IMR-90 (cell line): ENCODE results near the gene CUBN. TPM values are rescaled to one million over a fixed set of nuclear protein-coding genes. Genes with fewer than 3 reads are reported as not detected.

Experiments
- ATAC-seq: fragments of 200-7000 bp; cut with Tn5 transposase; 2 replicates; pipeline ENCODE4 v1.9.1; 2020; ENCODE audit warnings: low read depth, mild to moderate bottlenecking, moderate library complexity
- BruUV-seq: library from RNA; stranded (reverse); fragments of 400-500 nt; replicated peaks from 2 replicates; lab custom pipeline; 2021; lab: Mats Ljungman, UMichigan
- CTCF ChIA-PET: fragments of 300-600 bp; formaldehyde crosslinking; extraction: SDS; loops from one replicate; lab custom pipeline; 2021; ENCODE audit warnings: antibody characterized with exemption; lab: Yijun Ruan, JAX
- POLR2A ChIA-PET: fragments of 300-600 bp; sonication (Branson Sonifier 250); formaldehyde crosslinking; loops from one replicate; lab custom pipeline; 2022; ENCODE audit warnings: antibody characterized with exemption; ENCODE audit not compliant: unreplicated experiment; lab: Charles Lee
- DNase-seq: peaks from one replicate; pipeline ENCODE4 v3.0.0; 2013
- H2AFZ ChIP-seq: replicated peaks from 2 replicates; pipeline ENCODE3; 2013; ENCODE audit warnings: low read length, mild to moderate bottlenecking; ENCODE audit not compliant: poor library complexity
- H2AK5ac ChIP-seq: 2 replicates; pipeline ENCODE4 v1.6.1; 2013; ENCODE audit warnings: low read depth, low read length, inconsistent platforms
- H2AK9ac ChIP-seq: replicated peaks from 2 replicates; pipeline ENCODE3; 2013; ENCODE audit warnings: mild to moderate bottlenecking, low read depth, low read length, moderate library complexity; ENCODE audit not compliant: poor library complexity
- H2BK120ac ChIP-seq: 2 replicates; pipeline ENCODE4 v1.6.1; 2013; ENCODE audit warnings: low read depth, low read length, inconsistent platforms
- H2BK15ac ChIP-seq: 3 replicates; pipeline ENCODE4 v1.6.1; 2013; ENCODE audit warnings: low read depth, low read length, inconsistent platforms
- H2BK20ac ChIP-seq: 2 replicates; pipeline ENCODE4 v1.6.1; 2013; ENCODE audit warnings: low read depth, mild to moderate bottlenecking, inconsistent platforms, low read length, moderate library complexity
- H2BK5ac ChIP-seq: 2 replicates; pipeline ENCODE4 v1.6.1; 2013; ENCODE audit warnings: mild to moderate bottlenecking, low read depth, low read length, inconsistent platforms; ENCODE audit not compliant: poor library complexity, severe bottlenecking
- H3K14ac ChIP-seq: replicated peaks from 2 replicates; pipeline ENCODE4 v1.6.1; 2013; ENCODE audit warnings: low read depth, low read length, inconsistent platforms
- H3K18ac ChIP-seq: 2 replicates; pipeline ENCODE4 v1.6.1; 2013; ENCODE audit warnings: low read depth, low read length, control low read depth
- H3K23ac ChIP-seq: 2 replicates; pipeline ENCODE4 v1.6.1; 2013; ENCODE audit warnings: low read depth, low read length, inconsistent platforms
- H3K27ac ChIP-seq: 2 replicates; pipeline ENCODE4 v1.5.1; 2013; ENCODE audit warnings: mild to moderate bottlenecking, control low read depth, low read length; ENCODE audit not compliant: insufficient read depth
- H3K27me3 ChIP-seq: 2 replicates; pipeline ENCODE4 v1.6.1; 2013; ENCODE audit warnings: low read length; ENCODE audit not compliant: control insufficient read depth, insufficient read depth
- H3K36me3 ChIP-seq: 2 replicates; pipeline ENCODE4 v1.6.1; 2013; ENCODE audit warnings: low read length, mixed read lengths; ENCODE audit not compliant: control insufficient read depth, insufficient read depth
- H3K4ac ChIP-seq: 2 replicates; pipeline ENCODE4 v1.6.1; 2013; ENCODE audit warnings: low read depth, low read length, inconsistent platforms
- H3K4me1 ChIP-seq: 2 replicates; pipeline ENCODE4 v1.6.1; 2013; ENCODE audit warnings: low read length, mixed read lengths; ENCODE audit not compliant: control insufficient read depth, insufficient read depth
- H3K4me2 ChIP-seq: 2 replicates; pipeline ENCODE4 v1.6.1; 2013; ENCODE audit warnings: low read depth, mild to moderate bottlenecking, control low read depth, low read length, moderate library complexity
- H3K4me3 ChIP-seq: 2 replicates; pipeline ENCODE4 v1.5.1; 2013; ENCODE audit warnings: low read depth, mild to moderate bottlenecking, control low read depth, low read length, moderate library complexity; ENCODE audit not compliant: insufficient read depth
- H3K56ac ChIP-seq: 2 replicates; pipeline ENCODE4 v1.6.1; 2013; ENCODE audit warnings: low read length, inconsistent platforms; ENCODE audit not compliant: insufficient read depth; ENCODE audit errors: extremely low read depth
- H3K79me1 ChIP-seq, 2 experiments: 2 replicates each; pipeline ENCODE4 v1.6.1; 2013; ENCODE audit warnings: low read length in 2 of 2, inconsistent platforms in 1 of 2, low read depth in 1 of 2
- H3K9ac ChIP-seq: 2 replicates; pipeline ENCODE4 v1.6.1; 2013; ENCODE audit warnings: low read depth, low read length, control low read depth
- H3K9me1 ChIP-seq: 2 replicates; pipeline ENCODE4 v1.6.1; 2013; ENCODE audit warnings: low read length, inconsistent platforms; ENCODE audit not compliant: insufficient read depth
- H3K9me3 ChIP-seq: 2 replicates; pipeline ENCODE4 v1.6.1; 2013; ENCODE audit warnings: low read length; ENCODE audit not compliant: control insufficient read depth, insufficient read depth
- H4K20me1 ChIP-seq: 2 replicates; pipeline ENCODE4 v1.6.1; 2013; ENCODE audit warnings: low read length, inconsistent platforms; ENCODE audit not compliant: insufficient read depth
- H4K5ac ChIP-seq: 2 replicates; pipeline ENCODE4 v1.6.1; 2013; ENCODE audit warnings: mild to moderate bottlenecking, low read depth, low read length, control low read depth
- H4K8ac ChIP-seq, 2 experiments: 2 replicates each; pipeline ENCODE4 v1.6.1; 2013; ENCODE audit warnings: low read depth in 2 of 2, low read length in 2 of 2, control low read depth in 1 of 2, inconsistent platforms in 1 of 2
- H4K91ac ChIP-seq: 2 replicates; pipeline ENCODE4 v1.6.1; 2013; ENCODE audit warnings: low read depth, low read length, inconsistent platforms; ENCODE audit not compliant: insufficient read depth
- BHLHE40 ChIP-seq: fragments of 150-350 bp; IDR thresholded peaks from 2 replicates; pipeline ENCODE4 v1.6.1; 2016; ENCODE audit warnings: mild to moderate bottlenecking, low read depth, low read length
- CEBPB ChIP-seq: IDR thresholded peaks from 2 replicates; pipeline ENCODE4 v1.6.1; 2012; ENCODE audit warnings: low read depth, low read length, improper control_type of control experiment
- CHD1 ChIP-seq: IDR thresholded peaks from 2 replicates; pipeline ENCODE4 v1.6.1; 2012; ENCODE audit warnings: low read depth, low read length, improper control_type of control experiment
- CTCF ChIP-seq: conservative IDR thresholded peaks from 2 replicates; pipeline ENCODE4 v1.5.1; 2012; ENCODE audit warnings: mild to moderate bottlenecking, low read depth, low read length, improper control_type of control experiment
- ELK1 ChIP-seq: fragments of 150-350 bp; IDR thresholded peaks from 2 replicates; pipeline ENCODE4 v1.6.1; 2016; ENCODE audit warnings: low read depth, mild to moderate bottlenecking, low read length, moderate library complexity, borderline replicate concordance
- FOS ChIP-seq: fragments of 150-350 bp; IDR thresholded peaks from 2 replicates; pipeline ENCODE4 v1.6.1; 2016; ENCODE audit warnings: low read depth, low read length
- MAFK ChIP-seq: IDR thresholded peaks from 2 replicates; pipeline ENCODE4 v1.6.1; 2012; ENCODE audit warnings: low read depth, low read length, improper control_type of control experiment
- MAZ ChIP-seq: IDR thresholded peaks from 2 replicates; pipeline ENCODE4 v1.6.1; 2012; ENCODE audit warnings: low read depth, mild to moderate bottlenecking, low read length, improper control_type of control experiment, moderate library complexity, borderline replicate concordance
- MXI1 ChIP-seq: IDR thresholded peaks from 2 replicates; pipeline ENCODE4 v1.6.1; 2012; ENCODE audit warnings: low read depth, mild to moderate bottlenecking, low read length, moderate library complexity, borderline replicate concordance
- NFE2L2 ChIP-seq: fragments of 150-350 bp; IDR thresholded peaks from 2 replicates; pipeline ENCODE4 v1.6.1; 2016; ENCODE audit warnings: low read depth, mild to moderate bottlenecking, low read length
- POLR2A ChIP-seq: IDR thresholded peaks from 2 replicates; pipeline ENCODE4 v1.6.1; 2012; ENCODE audit warnings: mild to moderate bottlenecking, low read depth, low read length
- RAD21 ChIP-seq: IDR thresholded peaks from 2 replicates; pipeline ENCODE4 v1.6.1; 2012; ENCODE audit warnings: low read length, improper control_type of control experiment
- RCOR1 ChIP-seq: IDR thresholded peaks from 2 replicates; pipeline ENCODE4 v1.6.1; 2012; ENCODE audit warnings: mild to moderate bottlenecking, low read length, improper control_type of control experiment; ENCODE audit not compliant: insufficient replicate concordance
- RFX5 ChIP-seq: IDR thresholded peaks from 2 replicates; pipeline ENCODE4 v1.8.0; 2012; ENCODE audit warnings: low read depth, mild to moderate bottlenecking, low read length, moderate library complexity
- SMC3 ChIP-seq: fragments of 150-350 bp; IDR thresholded peaks from 2 replicates; pipeline ENCODE4 v1.6.1; 2016; ENCODE audit warnings: low read depth, mild to moderate bottlenecking, antibody characterized with exemption, low read length, moderate library complexity
- USF2 ChIP-seq: fragments of 150-350 bp; IDR thresholded peaks from 2 replicates; pipeline ENCODE4 v1.6.1; 2017; ENCODE audit warnings: mild to moderate bottlenecking, antibody characterized with exemption, low read length, low read depth
- WGBS, 2 experiments: methylation state at CpG; one replicate each; pipeline versions ENCODE4 v1.1.5 to v1.1.7; 2013; ENCODE audit warnings: missing lambda C conversion rate in 2 of 2; ENCODE audit not compliant: insufficient read length in 1 of 2; ENCODE audit errors: extremely low coverage in 2 of 2; 5-methylcytosine and 5-hydroxymethylcytosine counted together
- dilution Hi-C: fragments of 300-500 bp; cut with HindIII; formaldehyde crosslinking; loops from one replicate; pipeline ENCODE4 v1.14.3; 2018; ENCODE audit warnings: low sequenced_read_pairs; ENCODE audit not compliant: unreplicated experiment
- in situ Hi-C: fragments of 300-500 bp; cut with MboI; formaldehyde crosslinking; loops from 3 replicates; pipeline ENCODE4 v1.14.3; 2019; ENCODE audit warnings: low sequenced_read_pairs, inconsistent platforms, mixed read lengths
- intact Hi-C: fragments of 100-400 bp; cut with micrococcal nuclease; formaldehyde crosslinking; loops from 2 replicates; pipeline ENCODE4 v1.10.0; 2022
- polyA plus RNA-seq, 3 experiments: library from polyadenylated mRNA; depleted of rRNA; stranded (reverse); fragments of >200 nt; gene quantifications; 2 replicates each; pipeline ENCODE4 v1.2.3, GENCODE V29; 2012; ENCODE audit warnings: low replicate concordance in 1 of 3
- total RNA-seq: library from RNA; depleted of rRNA; stranded (reverse); fragments of >200 nt; gene quantifications from 2 replicates; pipeline ENCODE4 v1.2.3, GENCODE V29; 2012

Gene CUBN
- total and polyA plus RNA-seq, 2 of the 4 experiments (the other 2 are of a cell fraction): 0.19 to 0.54 TPM

GRCh38 chr10:17066000-17066399, 63.6 kb downstream of the CUBN start:
- Histone ChIP-seq H4K91ac (no peak overlapping the region), H3K27me3 (no peaks in the 10 kb centered on the region), H3K14ac (no peak overlapping the region), H3K23ac (no peak overlapping the region), H2AK5ac (no peak overlapping the region), H3K4me1 (peaks cover 17% of the 10 kb centered on the region), H3K9me3 (no peaks in the 10 kb centered on the region), H3K56ac (no peak overlapping the region), H3K4ac (no peak overlapping the region), H4K5ac (no peak overlapping the region), H2BK5ac (no peak overlapping the region), H3K4me3 (no peak overlapping the region), H3K36me3 (no peaks in the 10 kb centered on the region), H4K20me1 (no peaks in the 10 kb centered on the region), H4K8ac (no peak overlapping the region), H3K79me1 (peaks cover 0 to 18% of the 10 kb centered on the region in 2 experiments; a peak in 2 of 4 replicates), H3K18ac (no peak overlapping the region), H2BK20ac (no peak overlapping the region), H3K27ac (no peak overlapping the region), H3K9ac (no peak overlapping the region), H2AK9ac (no peak overlapping the region), H2AFZ (no peak overlapping the region), H3K4me2 (no peak overlapping the region), H3K9me1 (peaks cover 8% of the 10 kb centered on the region; the same call in 1 of the 2 replicates), H2BK120ac (no peak overlapping the region), H2BK15ac (peak overlapping the region; percentile 34; the same call in 1 of the 3 replicates)
- in situ Hi-C loops (no loop called here), dilution Hi-C loops (no loop called here), intact Hi-C loops (no loop called here)
- peak; percentile 8 for DNase-seq
- POLR2A ChIA-PET: interaction anchor here (0.7 kb wide), 1 partner anchor 166 kb away, joined by 3 read pairs; no protein-coding TSS in a partner anchor
- CTCF ChIA-PET: no interaction called here
- TF ChIP-seq RAD21 (no peak), NFE2L2 (no peak), POLR2A (no peak), CHD1 (no peak), MAZ (no peak), MXI1 (no peak), MAFK (no peak), CTCF (no peak), ELK1 (no peak), RFX5 (no peak), BHLHE40 (no peak), CEBPB (no peak), USF2 (no peak), RCOR1 (no peak), FOS (no peak), SMC3 (no peak)
- no CpG with 5 or more reads among the region's 1 CpG for WGBS, 2 experiments
- no TSS peak for BruUV-seq
- no peak for ATAC-seq
